A549 (cell line): ENCODE measurements around the gene PIP5KL1. TPM values are rescaled to one million over a fixed set of nuclear protein-coding genes. Genes with fewer than 3 reads are reported as not detected.

ENCODE experiments used
- ATAC-seq, 2 experiments: fragments of 200-7000 bp in 1 of 2; fragments of >200 bp in 1 of 2; cut with Nextera tagmentation in 1 of 2; cut with Tn5 transposase in 1 of 2; 3 replicates each; pipeline versions ENCODE4 v1.8.0 to v1.9.1; 2018 to 2020; ENCODE audit warnings: mild to moderate bottlenecking in 1 of 2, moderate library complexity in 1 of 2
- CTCF ChIA-PET: fragments of 300-600 bp; sonication (Branson Sonifier 250); formaldehyde crosslinking; extraction: SDS; loops from one replicate; lab custom pipeline; 2021; ENCODE audit warnings: antibody characterized with exemption, inconsistent platforms; lab: Yijun Ruan, JAX
- POLR2A ChIA-PET: fragments of 350-600 bp; formaldehyde crosslinking; extraction: SDS; loops from one replicate; lab custom pipeline; 2021; ENCODE audit warnings: antibody characterized with exemption, inconsistent platforms; lab: Yijun Ruan, JAX
- DNase-seq, 2 experiments: peaks; one replicate each; pipeline versions ENCODE4 v3.0.0 to v3.0.0-alpha.2; 2011 to 2016; ENCODE audit warnings: low read depth in 1 of 2, low spot score in 1 of 2
- FAIRE-seq: peaks from 2 replicates; lab custom pipeline; 2011; peaks lifted over from hg19 to GRCh38; lab: Jason Lieb, UNC
- H3K27ac ChIP-seq, 2 experiments: fragments of >200 bp; sonication (Bioruptor Twin); formaldehyde crosslinking; 3 replicates each; pipeline ENCODE4 v1.5.1; 2016 to 2017
- H3K4me1 ChIP-seq: fragments of >200 bp; sonication (Bioruptor Twin); formaldehyde crosslinking; 3 replicates; pipeline ENCODE4 v1.6.1; 2016
- H3K4me2 ChIP-seq: fragments of >200 bp; sonication (Bioruptor Twin); formaldehyde crosslinking; 3 replicates; pipeline ENCODE4 v1.6.1; 2016
- H3K4me3 ChIP-seq: fragments of >200 bp; sonication (Bioruptor Twin); formaldehyde crosslinking; 3 replicates; pipeline ENCODE4 v1.5.1; 2016
- H3K9me3 ChIP-seq: fragments of >200 bp; sonication (Bioruptor Twin); formaldehyde crosslinking; 3 replicates; pipeline ENCODE4 v1.6.1; 2016
- BCL3 ChIP-seq: fragments of >200 bp; sonication (Bioruptor Twin); formaldehyde crosslinking; IDR thresholded peaks from 3 replicates; pipeline ENCODE4 v1.6.1; 2016
- CBX2 ChIP-seq: fragments of 200-600 bp; sonication (generic); IDR thresholded peaks from 2 replicates; pipeline ENCODE4 v1.6.1; 2016; ENCODE audit warnings: low read depth, mild to moderate bottlenecking, borderline replicate concordance
- CBX8 ChIP-seq: fragments of 200-600 bp; sonication (generic); IDR thresholded peaks from 2 replicates; pipeline ENCODE4 v1.6.1; 2016
- CEBPB ChIP-seq, 2 experiments: fragments of >200 bp in 1 of 2; sonication (Bioruptor Twin) in 1 of 2; formaldehyde crosslinking in 1 of 2; IDR thresholded peaks; 2 replicates each; pipeline ENCODE4 v1.6.1; 2012 to 2016
- CHD4 ChIP-seq: fragments of 200-600 bp; sonication (generic); IDR thresholded peaks from 2 replicates; pipeline ENCODE4 v1.6.1; 2016; ENCODE audit warnings: antibody characterized with exemption, mild to moderate bottlenecking, borderline replicate concordance
- ELK1 ChIP-seq: fragments of 150-350 bp; IDR thresholded peaks from 2 replicates; pipeline ENCODE4 v1.6.1; 2014; ENCODE audit warnings: low read depth, mild to moderate bottlenecking, low read length
- EP300 ChIP-seq, 2 experiments: fragments of >200 bp; sonication (Bioruptor Twin); formaldehyde crosslinking; IDR thresholded peaks; 2 replicates in 1 of 2; 3 replicates in 1 of 2; pipeline ENCODE4 v1.6.1; 2016 to 2017
- ESRRA ChIP-seq: fragments of 150-350 bp; IDR thresholded peaks from 2 replicates; pipeline ENCODE4 v1.6.1; 2014; ENCODE audit warnings: mild to moderate bottlenecking, low read length, borderline replicate concordance
- FOSL2 ChIP-seq, 2 experiments: fragments of 450-650 bp in 1 of 2; fragments of >200 bp in 1 of 2; sonication (Bioruptor Twin) in 1 of 2; formaldehyde crosslinking; IDR thresholded peaks; 2 replicates each; pipeline versions ENCODE4 v1.5.0 to v1.6.1; 2016 to 2020; ENCODE audit warnings: mild to moderate bottlenecking in 1 of 2, moderate library complexity in 1 of 2
- HEYL ChIP-seq: fragments of 250-450 bp; sonication (Bioruptor Pico); IDR thresholded peaks from 2 replicates; pipeline ENCODE4 v1.8.0; 2021; ENCODE audit warnings: mild to moderate bottlenecking, moderate library complexity
- HOXB5 ChIP-seq: fragments of 250-450 bp; sonication (Bioruptor Pico); IDR thresholded peaks from 2 replicates; pipeline ENCODE4 v1.5.0; 2020; ENCODE audit warnings: mild to moderate bottlenecking, moderate library complexity
- KDM5A ChIP-seq: fragments of 200-600 bp; sonication (generic); IDR thresholded peaks from 2 replicates; pipeline ENCODE4 v1.6.1; 2016; ENCODE audit warnings: antibody characterized with exemption, mild to moderate bottlenecking
- MAFK ChIP-seq: fragments of 450-650 bp; IDR thresholded peaks from 2 replicates; pipeline ENCODE4 v1.6.1; 2014; ENCODE audit not compliant: partially characterized antibody
- MAX ChIP-seq: IDR thresholded peaks from 2 replicates; pipeline ENCODE4 v1.6.1; 2012
- MAZ ChIP-seq: fragments of 150-350 bp; IDR thresholded peaks from 2 replicates; pipeline ENCODE4 v1.6.1; 2014; ENCODE audit warnings: antibody characterized with exemption, low read depth, low read length, borderline replicate concordance
- MYC ChIP-seq: IDR thresholded peaks from 2 replicates; pipeline ENCODE4 v1.6.1; 2012; ENCODE audit warnings: mild to moderate bottlenecking, inconsistent platforms, low read length, improper control_type of control experiment, borderline replicate concordance
- NPAS2 ChIP-seq: fragments of 250-450 bp; sonication (Bioruptor Pico); IDR thresholded peaks from 2 replicates; pipeline ENCODE4 v1.8.0; 2022; ENCODE audit warnings: mild to moderate bottlenecking, moderate library complexity, borderline replicate concordance
- PHF8 ChIP-seq: fragments of 200-600 bp; sonication (generic); IDR thresholded peaks from 2 replicates; pipeline ENCODE4 v1.6.1; 2016; ENCODE audit warnings: low read depth, mild to moderate bottlenecking, antibody characterized with exemption, moderate library complexity, borderline replicate concordance
- POLR2AphosphoS2 ChIP-seq: conservative IDR thresholded peaks from 2 replicates; pipeline ENCODE4 v1.6.1; 2012; ENCODE audit warnings: low read length, improper control_type of control experiment, inconsistent platforms
- RARB ChIP-seq: fragments of 250-450 bp; sonication (Bioruptor Pico); IDR thresholded peaks from 2 replicates; pipeline ENCODE4 v1.8.0; 2021; ENCODE audit warnings: mild to moderate bottlenecking, moderate library complexity
- RFX5 ChIP-seq: fragments of 450-650 bp; IDR thresholded peaks from 2 replicates; pipeline ENCODE4 v1.7.1; 2014; ENCODE audit warnings: antibody characterized with exemption, mild to moderate bottlenecking, moderate library complexity
- RNF2 ChIP-seq: fragments of 200-600 bp; sonication (generic); IDR thresholded peaks from 2 replicates; pipeline ENCODE4 v1.6.1; 2016; ENCODE audit warnings: low read depth, mild to moderate bottlenecking, antibody characterized with exemption, moderate library complexity, borderline replicate concordance
- SMC3 ChIP-seq: fragments of >200 bp; sonication (Bioruptor Twin); formaldehyde crosslinking; IDR thresholded peaks from 3 replicates; pipeline ENCODE4 v1.6.1; 2018; ENCODE audit warnings: inconsistent platforms
- TP53 ChIP-seq: fragments of 250-450 bp; sonication (Bioruptor Pico); IDR thresholded peaks from 2 replicates; pipeline ENCODE4 v1.5.0; 2021; ENCODE audit warnings: mild to moderate bottlenecking, moderate library complexity
- WGBS: methylation state at CpG from one replicate; pipeline ENCODE4 v1.1.6; 2017; ENCODE audit errors: missing lambda C conversion rate; 5-methylcytosine and 5-hydroxymethylcytosine counted together
- polyA plus RNA-seq, 4 experiments: library from polyadenylated mRNA; depleted of rRNA in 3 of 4; stranded (reverse); fragments of >200 nt; fragmentation: RNase III in 1 of 4; extraction: RNeasy Plus Mini Kit Qiagen cat#74134 plus additional on column Dnase treatment in 1 of 4; gene quantifications; 2 replicates in 3 of 4; 3 replicates in 1 of 4; pipeline ENCODE4 v1.2.3, GENCODE V29; 2011 to 2017
- TF ChIP-seq, protein P1 (sequence below): fragments of 250-450 bp; sonication (Bioruptor Pico); IDR thresholded peaks from 2 replicates; pipeline ENCODE4 v1.5.0; 2020; ENCODE audit warnings: low read depth, mild to moderate bottlenecking, moderate library complexity
- TF ChIP-seq, protein P2 (sequence below): IDR thresholded peaks from 2 replicates; pipeline ENCODE4 v1.6.1; 2012; ENCODE audit warnings: low read depth, borderline replicate concordance

The PIP5KL1 gene
- polyA plus RNA-seq, 2 of the 4 experiments (the other 2 are of a cell fraction): 2.4 to 2.5 TPM

GRCh38 chr9:127915801-127916719 is 14.5 kb downstream of the PIP5KL1 start:
- ATAC-seq: peak; percentile 0 to 2; a peak in 3 of 6 replicates
- FAIRE-seq: no peak
- H3K27ac ChIP-seq: peak overlapping the region; percentile 73 to 90
- no peak for TF ChIP-seq CEBPB (IDR thresholded peaks at IDR 0.05)
- TF ChIP-seq HOXB5 (CRISPR knock-in tag): no peak
- no peak for TF ChIP-seq HEYL (CRISPR knock-in tag)
- no peak for TF ChIP-seq MAFK
- no peak for TF ChIP-seq RNF2
- TF ChIP-seq FOSL2 (IDR thresholded peaks at IDR 0.05): no peak
- TF ChIP-seq FOSL2 (CRISPR knock-in tag; IDR thresholded peaks at IDR 0.05): no peak
- TF ChIP-seq, protein P1, sequence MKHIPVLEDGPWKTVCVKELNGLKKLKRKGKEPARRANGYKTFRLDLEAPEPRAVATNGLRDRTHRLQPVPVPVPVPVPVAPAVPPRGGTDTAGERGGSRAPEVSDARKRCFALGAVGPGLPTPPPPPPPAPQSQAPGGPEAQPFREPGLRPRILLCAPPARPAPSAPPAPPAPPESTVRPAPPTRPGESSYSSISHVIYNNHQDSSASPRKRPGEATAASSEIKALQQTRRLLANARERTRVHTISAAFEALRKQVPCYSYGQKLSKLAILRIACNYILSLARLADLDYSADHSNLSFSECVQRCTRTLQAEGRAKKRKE (CRISPR knock-in tag): no peak
- TF ChIP-seq CBX2: no peak
- no peak for TF ChIP-seq ESRRA
- TF ChIP-seq CHD4: no peak
- TF ChIP-seq ELK1: no peak
- no peak for TF ChIP-seq RARB (CRISPR knock-in tag)
- no peak; the same call in 1 of the 2 replicates for TF ChIP-seq MAX
- TF ChIP-seq, protein P2, sequence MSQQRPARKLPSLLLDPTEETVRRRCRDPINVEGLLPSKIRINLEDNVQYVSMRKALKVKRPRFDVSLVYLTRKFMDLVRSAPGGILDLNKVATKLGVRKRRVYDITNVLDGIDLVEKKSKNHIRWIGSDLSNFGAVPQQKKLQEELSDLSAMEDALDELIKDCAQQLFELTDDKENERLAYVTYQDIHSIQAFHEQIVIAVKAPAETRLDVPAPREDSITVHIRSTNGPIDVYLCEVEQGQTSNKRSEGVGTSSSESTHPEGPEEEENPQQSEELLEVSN: no peak
- no peak for TF ChIP-seq CBX8
- no peak for TF ChIP-seq TP53
- TF ChIP-seq NPAS2 (CRISPR knock-in tag): no peak
- TF ChIP-seq RFX5: no peak
- H3K4me1 ChIP-seq: peaks cover 65% of the 10 kb centered on the region
- DNase-seq: no peak
- POLR2A ChIA-PET: interaction anchor here (0.6 to 1.1 kb wide), 12 partner anchors 12 to 1111 kb away, joined by 3 to 5 read pairs (median 3); partner anchors contain the start of gene TOR2A
- CTCF ChIA-PET: interaction anchor here (0.7 to 2.9 kb wide), 8 partner anchors 16 to 183 kb away, joined by 3 to 16 read pairs (median 4); partner anchors contain the start of gene TOR2A
- peak overlapping the region; percentile 89 for H3K4me2 ChIP-seq
- 57% methylated on average over 26 of the region's 27 CpGs for WGBS
- H3K9me3 ChIP-seq: no peaks in the 10 kb centered on the region
- H3K4me3 ChIP-seq: peak overlapping the region; percentile 65

DNA sequence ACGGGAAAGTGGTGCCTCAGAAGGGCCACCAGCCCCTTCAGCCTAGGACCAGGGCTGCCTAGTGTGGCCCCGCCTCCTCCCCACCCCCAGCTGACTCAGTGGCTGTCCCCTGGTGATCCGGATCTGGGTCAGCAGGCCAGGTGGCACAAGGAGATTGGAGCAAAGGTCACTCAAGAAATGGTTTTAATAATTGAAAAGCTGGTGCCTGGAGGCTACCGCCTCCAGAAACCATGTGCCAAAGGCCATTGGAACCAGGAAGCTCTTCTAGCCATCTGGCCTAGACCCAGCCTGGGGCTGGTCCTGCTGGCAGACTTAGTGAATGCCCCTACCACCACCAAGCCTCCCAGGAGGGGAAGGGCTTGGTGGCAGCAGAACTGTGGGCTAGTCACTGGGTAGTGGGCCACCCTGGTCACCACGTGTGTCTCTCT is 15.2 kb downstream of the PIP5KL1 start:
- no peak for FAIRE-seq
- Histone ChIP-seq H3K27ac (peak overlapping the region in 1 of 2 experiments; percentile 90; a peak in 4 of 6 replicates), H3K4me2 (peak overlapping the region; percentile 89), H3K4me3 (no peak overlapping the region), H3K4me1 (peaks cover 58% of the 10 kb centered on the region), H3K9me3 (no peaks in the 10 kb centered on the region)
- CTCF ChIA-PET: interaction anchor here (0.8 to 2.9 kb wide), 7 partner anchors 17 to 182 kb away, joined by 3 to 16 read pairs (median 4); partner anchors contain the start of gene TOR2A
- 67% methylated on average over 5 of the region's 5 CpGs for WGBS
- POLR2A ChIA-PET: no interaction called here
- no peak for ATAC-seq
- TF ChIP-seq CEBPB (IDR thresholded peaks at IDR 0.05): no peak
- TF ChIP-seq RFX5: no peak
- no peak for TF ChIP-seq POLR2AphosphoS2
- no peak for TF ChIP-seq MAZ
- TF ChIP-seq HEYL (CRISPR knock-in tag): no peak
- no peak for TF ChIP-seq KDM5A
- no peak for TF ChIP-seq FOSL2 (IDR thresholded peaks at IDR 0.05)
- TF ChIP-seq FOSL2 (CRISPR knock-in tag; IDR thresholded peaks at IDR 0.05): no peak
- TF ChIP-seq RNF2: no peak
- no peak for TF ChIP-seq PHF8
- TF ChIP-seq MYC: no peak
- TF ChIP-seq CHD4: no peak
- TF ChIP-seq CBX2: no peak
- no peak for TF ChIP-seq SMC3
- no peak for TF ChIP-seq HOXB5 (CRISPR knock-in tag)
- no peak for TF ChIP-seq BCL3
- no peak for TF ChIP-seq EP300 (IDR thresholded peaks at IDR 0.05)
- TF ChIP-seq, all 56 proteins: peak for 0
- no peak for DNase-seq
